NCI-H2196 treated with DMSO at 0.1 percent for 48 hours (cell line): ENCODE results near the gene SEMA4D.

Experiments
- DNase-seq: peaks from one replicate; lab custom pipeline; 2025; ENCODE audit not compliant: unreplicated experiment; lab: John Stamatoyannopoulos, UW

SEMA4D gene

GRCh38 chr9:89529243-89530035 lies 31.5 kb upstream of the SEMA4D start:
- DNase-seq, result no peak

GRCh38 chr9:89528540-89528939 lies 30.6 kb upstream of the SEMA4D start:
- DNase-seq, result no peak

- no peak for DNase-seq
These were observed 30.2 kb upstream of the SEMA4D start for GRCh38 chr9:89528131-89528530.

GRCh38 chr9:89527084-89527483 lies 29.2 kb upstream of the SEMA4D start:
- DNase-seq, result no peak

- no peak for DNase-seq
These were observed 28.8 kb upstream of the SEMA4D start for GRCh38 chr9:89526667-89527066.

GRCh38 chr9:89525446-89526374 lies 27.8 kb upstream of the SEMA4D start:
- DNase-seq, result no peak

GRCh38 chr9:89524963-89525362 lies 27.1 kb upstream of the SEMA4D start:
- no peak for DNase-seq

- no peak for DNase-seq
These were observed 26.0 kb upstream of the SEMA4D start for GRCh38 chr9:89523948-89524347.

GRCh38 chr9:89522959-89523285 lies 25.0 kb upstream of the SEMA4D start:
- no peak for DNase-seq

- DNase-seq, result no peak
These were observed 24.5 kb upstream of the SEMA4D start for GRCh38 chr9:89522261-89522958.

GRCh38 chr9:89519366-89519805 lies 21.5 kb upstream of the SEMA4D start:
- DNase-seq, result peak; percentile 22

GRCh38 chr9:89518466-89519365 lies 20.8 kb upstream of the SEMA4D start:
- no peak for DNase-seq

GRCh38 chr9:89515416-89515815 lies 17.5 kb upstream of the SEMA4D start:
- no peak for DNase-seq

- no peak for DNase-seq
These were observed 17.0 kb upstream of the SEMA4D start for GRCh38 chr9:89514956-89515355.

- DNase-seq, result no peak
These were observed 16.4 kb upstream of the SEMA4D start for GRCh38 chr9:89514337-89514736.

- no peak for DNase-seq
These were observed 15.9 kb upstream of the SEMA4D start for GRCh38 chr9:89513837-89514236.

- no peak for DNase-seq
These were observed 14.5 kb upstream of the SEMA4D start for GRCh38 chr9:89512382-89512781.

- DNase-seq, result no peak
These were observed 11.2 kb upstream of the SEMA4D start for GRCh38 chr9:89508951-89509615.

GRCh38 chr9:89505911-89506310 lies 8.0 kb upstream of the SEMA4D start:
- no peak for DNase-seq

GRCh38 chr9:89505048-89505447 lies 7.1 kb upstream of the SEMA4D start:
- DNase-seq, result no peak
